Kidney epithelial cell (primary cell): Measurements from ENCODE around the gene CKLF. TPM values are rescaled to one million over a fixed set of nuclear protein-coding genes. Genes with fewer than 3 reads are reported as not detected.
A peak's percentile ranks its signal among the peaks of the same experiment; 100 is the strongest.

Source experiments
- DNase-seq: peaks from one replicate; pipeline ENCODE4 v3.0.0-alpha.2; 2010; ENCODE audit warnings: low read depth
- H3K27me3 ChIP-seq: 2 replicates; pipeline ENCODE4 v1.6.0; 2011; ENCODE audit warnings: low read length; ENCODE audit not compliant: control insufficient read depth, insufficient read depth
- H3K36me3 ChIP-seq: 2 replicates; pipeline ENCODE4 v1.5.1; 2011; ENCODE audit warnings: low read length; ENCODE audit not compliant: control insufficient read depth, insufficient read depth
- H3K4me3 ChIP-seq: 2 replicates; pipeline ENCODE4 v1.5.1; 2011; ENCODE audit warnings: low read depth, mild to moderate bottlenecking, control low read depth, low read length
- CTCF ChIP-seq: IDR thresholded peaks from 2 replicates; pipeline ENCODE4 v1.5.1; 2011; ENCODE audit warnings: mild to moderate bottlenecking, moderate library complexity, low read length, control low read depth, inconsistent platforms; ENCODE audit not compliant: insufficient read depth, poor library complexity, severe bottlenecking
- total RNA-seq: library from RNA; depleted of rRNA; stranded (reverse); fragments of >200 nt; gene quantifications from 2 replicates; pipeline ENCODE4 v1.2.3, GENCODE V29; 2015

Gene CKLF
- total RNA-seq, 1 donor from 2014 or later: 129 TPM

GRCh38 chr16:66601471-66601870 lies 49.1 kb downstream of the CKLF start:
- no peak for DNase-seq
- H3K27me3 ChIP-seq: no peaks in the 10 kb centered on the region
- H3K36me3 ChIP-seq: no peaks in the 10 kb centered on the region
- H3K4me3 ChIP-seq: no peak overlapping the region
- no peak for TF ChIP-seq CTCF

GRCh38 chr16:66603537-66604375 lies 51.4 kb downstream of the CKLF start:
- Histone ChIP-seq H3K4me3 (peak overlapping the region; percentile 84), H3K36me3 (peaks cover under 1% of the 10 kb centered on the region), H3K27me3 (no peaks in the 10 kb centered on the region)
- DNase-seq: no peak
- TF ChIP-seq CTCF: no peak

- H3K36me3 ChIP-seq: peaks cover 5% of the 10 kb centered on the region
- H3K27me3 ChIP-seq: no peaks in the 10 kb centered on the region
- DNase-seq: no peak
- peak; percentile 50 for TF ChIP-seq CTCF
- H3K4me3 ChIP-seq: peak within 1 kb of the TSS; percentile 84
These were observed 52.2 kb downstream of the CKLF start, which contains the start of gene CMTM3 for GRCh38 chr16:66604376-66605176. TSS of gene CMTM3 (plus strand) at chr16:66604704. CDS start at chr16:66604806, 102 bp downstream.

- TF ChIP-seq CTCF: no peak
- peaks cover 10% of the 10 kb centered on the region for H3K36me3 ChIP-seq
- DNase-seq: no peak
- peak overlapping the region; percentile 84 for H3K4me3 ChIP-seq
- no peaks in the 10 kb centered on the region for H3K27me3 ChIP-seq
These were observed 53.0 kb downstream of the CKLF start for GRCh38 chr16:66605177-66605978.

GRCh38 chr16:66605979-66606751 lies 53.8 kb downstream of the CKLF start:
- H3K27me3 ChIP-seq: no peaks in the 10 kb centered on the region
- TF ChIP-seq CTCF: no peak
- peaks cover 10% of the 10 kb centered on the region for H3K36me3 ChIP-seq
- DNase-seq: no peak
- peak overlapping the region; percentile 84 for H3K4me3 ChIP-seq
